Right renal pelvis (tissue), 4 donors: ENCODE results near the gene NLRP5. TPM values are rescaled to one million over a fixed set of nuclear protein-coding genes. Genes with fewer than 3 reads are reported as not detected.

Experiments
- polyA plus RNA-seq, 4 donors: library from polyadenylated mRNA; unstranded; fragments of 120-200 nt; gene quantifications; one replicate each; pipeline ENCODE4 v1.2.1, GENCODE V29; 2013; ENCODE audit not compliant: insufficient read length in 4 of 4

The NLRP5 gene
- polyA plus RNA-seq, 4 donors = 0.06 TPM; not detected in 3

Other genes with a start within 250 kb of the NLRP5 start
- gene NLRP9, start 248.4 kb upstream of the NLRP5 start, polyA plus RNA-seq = under 1 TPM in 1 of 4 donors, not detected in 3; 0.05 TPM
- under 1 TPM in 1 of 4 donors, not detected in 3; 0.10 TPM for gene RFPL4A, start 227.7 kb upstream of the NLRP5 start, polyA plus RNA-seq
- gene RFPL4AL1, start 217.7 kb upstream of the NLRP5 start, polyA plus RNA-seq = under 1 TPM in 1 of 4 donors, not detected in 3; 0.30 TPM
- gene NLRP11, start 154.8 kb upstream of the NLRP5 start, polyA plus RNA-seq = under 1 TPM; 0.07 to 0.22 (median 0.16) TPM
- not detected for gene NLRP4, start 150.2 kb upstream of the NLRP5 start, polyA plus RNA-seq
- not detected for gene NLRP13, start 54.4 kb upstream of the NLRP5 start, polyA plus RNA-seq
- under 1 TPM in 1 of 4 donors, not detected in 3; 0.03 TPM for gene NLRP8, start 38.9 kb upstream of the NLRP5 start, polyA plus RNA-seq
- gene ZNF787, start 134.5 kb downstream of the NLRP5 start, polyA plus RNA-seq = 10 to 100 TPM; 14.0 to 26.2 (median 15.3) TPM
- 10 to 100 TPM; 24.9 to 41.0 (median 27.5) TPM for gene ZNF444, start 154.5 kb downstream of the NLRP5 start, polyA plus RNA-seq
- under 1 TPM in 1 of 4 donors, not detected in 3; 0.43 TPM for gene GALP, start 189.2 kb downstream of the NLRP5 start, polyA plus RNA-seq
- gene ZSCAN5B, start 211.0 kb downstream of the NLRP5 start, polyA plus RNA-seq = under 1 TPM in 2 of 4 donors, not detected in 2; 0.12 to 0.14 TPM
- under 1 TPM in 1 of 4 donors, not detected in 3; 0.05 TPM for gene ZSCAN5C, start 215.5 kb downstream of the NLRP5 start, polyA plus RNA-seq